GM23248 (cell line): Measurements from ENCODE around the gene GLUL.

ENCODE experiments used
- EZH2 ChIP-seq: fragments of 200-600 bp; sonication (generic); IDR thresholded peaks from 2 replicates; pipeline ENCODE4 v1.6.1; 2018; ENCODE audit warnings: antibody characterized with exemption, mild to moderate bottlenecking; ENCODE audit not compliant: insufficient read depth, poor library complexity, severe bottlenecking
- EZH2phosphoT487 ChIP-seq: fragments of 200-600 bp; sonication (generic); IDR thresholded peaks from 2 replicates; pipeline ENCODE4 v1.6.1; 2018; ENCODE audit warnings: antibody characterized with exemption, moderate library complexity, mild to moderate bottlenecking, low read depth; ENCODE audit not compliant: insufficient read depth

- TF ChIP-seq EZH2phosphoT487, result no peak
- no peak for TF ChIP-seq EZH2
These were observed 8.4 kb downstream of the GLUL start for GRCh38 chr1:182383037-182383661.
